Placental epithelial cell (primary cell): ENCODE results near the gene OSGIN1. TPM values are rescaled to one million over a fixed set of nuclear protein-coding genes. Genes with fewer than 3 reads are reported as not detected.

ENCODE experiments used
- total RNA-seq: library from RNA; depleted of rRNA; stranded (reverse); fragments of >200 nt; gene quantifications from 2 replicates; pipeline ENCODE4 v1.2.3, GENCODE V29; 2012

The OSGIN1 gene
- 0.39 and 1.6 TPM in 2 replicates for total RNA-seq

GRCh38 chr16:83952940-83953795 lies at the start of gene OSGIN1:
Gene OSGIN1, plus strand, starts transcription at chr16:83953240. Its CDS starts 4,432 bp downstream, at chr16:83957672.

GRCh38 chr16:83967838-83968305 lies 14.8 kb downstream of the OSGIN1 start, which contains the start of gene NECAB2:
Gene NECAB2, plus strand, starts transcription at chr16:83968244. Its CDS starts 405 bp downstream, at chr16:83968649.

Other genes with a start within 250 kb of the OSGIN1 start
- 16.5 and 51.0 TPM in 2 replicates for gene HSBP1, start 145.3 kb upstream of the OSGIN1 start, total RNA-seq
- gene MLYCD, start 54.1 kb upstream of the OSGIN1 start, total RNA-seq: 3.1 and 3.9 TPM in 2 replicates
- not detected in 2 replicates for gene NECAB2, start 15.0 kb downstream of the OSGIN1 start, total RNA-seq
- gene SLC38A8, start 89.6 kb downstream of the OSGIN1 start, total RNA-seq: not detected in 2 replicates
- gene MBTPS1, start 163.7 kb downstream of the OSGIN1 start, total RNA-seq: 98.9 and 109 TPM in 2 replicates
- 8.6 and 11.2 TPM in 2 replicates for gene HSDL1, start 191.9 kb downstream of the OSGIN1 start, total RNA-seq
- under 0.01 TPM in 1 of 2 replicates, not detected in the other for gene DNAAF1, start 192.1 kb downstream of the OSGIN1 start, total RNA-seq
- gene TAF1C, start 233.8 kb downstream of the OSGIN1 start, total RNA-seq: 27.1 and 34.3 TPM in 2 replicates
- gene ADAD2, start 237.9 kb downstream of the OSGIN1 start, total RNA-seq: under 0.01 TPM in 1 of 2 replicates, not detected in the other